ENCODE measurements around the gene NOVA1.

NOVA1 gene

GRCh38 chr14:26528415-26529182, 69.2 kb downstream of the NOVA1 start:
- no peak for ATAC-seq
- TF ChIP-seq CSRNP3 (CRISPR knock-in tag; IDR thresholded peaks at IDR 0.05) (no peak), PATZ1 (CRISPR knock-in tag; IDR thresholded peaks at IDR 0.05; ENCODE audit: borderline replicate concordance) (no peak), ESRRG (CRISPR knock-in tag; IDR thresholded peaks at IDR 0.05) (no peak), ARNTL (CRISPR knock-in tag; IDR thresholded peaks at IDR 0.05; ENCODE audit: borderline replicate concordance, low read depth) (no peak), TSHZ2 (CRISPR knock-in tag; IDR thresholded peaks at IDR 0.05) (no peak), ZFP30 (CRISPR knock-in tag; IDR thresholded peaks at IDR 0.05) (no peak), POU6F1 (CRISPR knock-in tag; IDR thresholded peaks at IDR 0.05; ENCODE audit: borderline replicate concordance, low read depth) (no peak)

- no peak for TF ChIP-seq ZNF8 (CRISPR knock-in tag; IDR thresholded peaks at IDR 0.05)
- no peak for TF ChIP-seq ZC3H10 (CRISPR knock-in tag; IDR thresholded peaks at IDR 0.05)
- TF ChIP-seq TCF4 (CRISPR knock-in tag; IDR thresholded peaks at IDR 0.05; ENCODE audit: borderline replicate concordance) = no peak
- TF ChIP-seq PATZ1 (CRISPR knock-in tag; IDR thresholded peaks at IDR 0.05; ENCODE audit: borderline replicate concordance) = no peak
- TF ChIP-seq ZNF565 (CRISPR knock-in tag; conservative IDR thresholded peaks at IDR 0.05; ENCODE audit: low read depth) = no peak
- no peak for TF ChIP-seq CSRNP3 (CRISPR knock-in tag; IDR thresholded peaks at IDR 0.05)
- no peak for TF ChIP-seq OSR1 (CRISPR knock-in tag; IDR thresholded peaks at IDR 0.05)
- TF ChIP-seq PPARA (CRISPR knock-in tag; IDR thresholded peaks at IDR 0.05; ENCODE audit: borderline replicate concordance) = no peak
- no peak for TF ChIP-seq ARNTL (CRISPR knock-in tag; IDR thresholded peaks at IDR 0.05; ENCODE audit: borderline replicate concordance, low read depth)
- TF ChIP-seq TSHZ2 (CRISPR knock-in tag; IDR thresholded peaks at IDR 0.05) = no peak
- no peak for TF ChIP-seq TOX (CRISPR knock-in tag; IDR thresholded peaks at IDR 0.05; ENCODE audit: borderline replicate concordance)
- ATAC-seq = no peak
Measured at GRCh38 chr14:26527095-26527494, 70.7 kb downstream of the NOVA1 start.
